Tibial nerve (tissue), 4 donors: ENCODE results near the gene MYO15B. TPM values are rescaled to one million over a fixed set of nuclear protein-coding genes. Genes with fewer than 3 reads are reported as not detected.

Experiments
- DNase-seq, 2 donors: peaks; one replicate each; pipeline ENCODE4 v3.0.0-alpha.2; 2019; ENCODE audit warnings: low spot score in 2 of 2
- H3K27ac ChIP-seq, 4 donors: fragments of 200-600 bp; sonication (generic) in 3 of 4; one replicate each; pipeline ENCODE4 v1.5.1; 2017 to 2019; ENCODE audit warnings: mild to moderate bottlenecking in 1 of 4
- H3K27me3 ChIP-seq, 2 donors: fragments of 200-600 bp; sonication (generic) in 1 of 2; one replicate each; pipeline versions ENCODE4 v1.5.1 to v1.6.0; 2017 to 2019
- H3K36me3 ChIP-seq, 3 donors: fragments of 200-600 bp; sonication (generic); one replicate each; pipeline ENCODE4 v1.5.1; 2018 to 2019
- H3K4me1 ChIP-seq, 4 donors: fragments of 200-600 bp; sonication (generic) in 3 of 4; one replicate each; pipeline ENCODE4 v1.5.1; 2017 to 2019
- H3K4me3 ChIP-seq, 4 donors: fragments of 200-600 bp; sonication (generic) in 3 of 4; one replicate each; pipeline ENCODE4 v1.5.1; 2017 to 2019; ENCODE audit warnings: mild to moderate bottlenecking in 1 of 4, moderate library complexity in 1 of 4
- H3K9me3 ChIP-seq, 4 donors: fragments of 200-600 bp; sonication (generic) in 3 of 4; one replicate each; pipeline ENCODE4 v1.5.1; 2017 to 2019
- CTCF ChIP-seq, 5 experiments: fragments of 200-600 bp in 3 of 5; fragments of 450-650 bp in 2 of 5; sonication (generic) in 3 of 5; IDR thresholded peaks; one replicate each; pipeline ENCODE4 v1.5.1; 2016 to 2019; ENCODE audit warnings: antibody characterized with exemption in 5 of 5, mild to moderate bottlenecking in 3 of 5, moderate library complexity in 2 of 5
- EP300 ChIP-seq, 2 donors: sonication (generic); formaldehyde crosslinking; IDR thresholded peaks; one replicate each; pipeline ENCODE4 v1.6.1; 2017; ENCODE audit warnings: antibody characterized with exemption in 2 of 2, mild to moderate bottlenecking in 1 of 2
- POLR2A ChIP-seq, 2 donors: fragments of 450-650 bp; IDR thresholded peaks; one replicate each; pipeline ENCODE4 v1.6.1; 2017; ENCODE audit warnings: antibody characterized with exemption in 2 of 2, mild to moderate bottlenecking in 2 of 2, moderate library complexity in 2 of 2
- WGBS, 2 donors: methylation state at CpG; one replicate each; pipeline ENCODE4 v1.1.5; 2018; 5-methylcytosine and 5-hydroxymethylcytosine counted together
- total RNA-seq, 4 donors: library from RNA; depleted of rRNA; stranded (reverse); fragments of >200 nt; gene quantifications; one replicate each; pipeline ENCODE4 v1.1.0, GENCODE V29; 2016

MYO15B gene
- total RNA-seq, 4 donors from 2014 or later: 150 to 327 (median 278) TPM

- Histone ChIP-seq H3K36me3 (peaks cover 0 to 75% (median 4%) of the 10 kb centered on the region in 3 donors), H3K9me3 (no peaks in the 10 kb centered on the region), H3K27ac (no peak overlapping the region), H3K4me3 (no peak overlapping the region), H3K27me3 (no peaks in the 10 kb centered on the region), H3K4me1 (peaks cover 0 to 9% (median 8%) of the 10 kb centered on the region in 4 donors)
- no peak for DNase-seq
- TF ChIP-seq POLR2A (IDR thresholded peaks at IDR 0.05) (no peak), CTCF (IDR thresholded peaks at IDR 0.05) (no peak), EP300 (IDR thresholded peaks at IDR 0.05) (no peak)
- 53 to 65% methylated on average over 4 of the region's 4 CpGs for WGBS, 2 donors
Observed at GRCh38 chr17:75661531-75661930, 73.9 kb downstream of the MYO15B start.

GRCh38 chr17:75662511-75662910, 74.9 kb downstream of the MYO15B start:
- no peaks in the 10 kb centered on the region for H3K27me3 ChIP-seq
- 91 to 94% methylated on average over 9 of the region's 9 CpGs for WGBS, 2 donors
- TF ChIP-seq CTCF (IDR thresholded peaks at IDR 0.05) (no peak), POLR2A (IDR thresholded peaks at IDR 0.05) (no peak), EP300 (IDR thresholded peaks at IDR 0.05) (no peak)
- no peak for DNase-seq
- H3K9me3 ChIP-seq: no peaks in the 10 kb centered on the region
- H3K27ac ChIP-seq: no peak overlapping the region
- H3K4me1 ChIP-seq: peaks cover 0 to 12% (median 8%) of the 10 kb centered on the region in 4 donors
- no peak overlapping the region for H3K4me3 ChIP-seq
- peaks cover 0 to 65% (median 4%) of the 10 kb centered on the region in 3 donors for H3K36me3 ChIP-seq

DNA sequence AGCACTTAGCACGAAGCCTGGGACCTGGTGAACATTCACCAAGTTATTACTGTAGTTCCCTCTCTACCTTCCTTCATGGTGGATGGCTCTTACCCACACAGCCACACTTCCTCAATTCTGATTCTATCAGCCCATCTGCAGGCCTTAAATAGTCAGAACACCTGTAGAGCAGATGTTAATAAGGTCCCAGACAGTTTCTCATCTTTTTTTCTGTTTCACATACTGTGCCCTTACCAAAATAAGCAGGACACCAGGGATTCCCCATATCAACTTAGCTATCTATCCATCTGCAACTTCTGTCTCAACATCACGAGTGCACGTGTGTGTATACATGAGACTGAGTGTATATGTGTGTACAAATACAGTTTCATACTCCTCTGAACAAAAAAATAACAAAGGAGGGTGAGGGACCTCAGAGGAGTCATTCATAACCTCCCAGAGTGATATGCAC, 76.5 kb downstream of the MYO15B start:
- DNase-seq: no peak
- Histone ChIP-seq H3K27ac (no peak overlapping the region), H3K27me3 (no peaks in the 10 kb centered on the region), H3K36me3 (peaks cover 4 to 56% (median 5%) of the 10 kb centered on the region in 3 donors), H3K9me3 (no peaks in the 10 kb centered on the region), H3K4me3 (no peak overlapping the region), H3K4me1 (peaks cover 0 to 26% (median 17%) of the 10 kb centered on the region in 4 donors)
- TF ChIP-seq EP300 (IDR thresholded peaks at IDR 0.05) (no peak), POLR2A (IDR thresholded peaks at IDR 0.05) (no peak), CTCF (IDR thresholded peaks at IDR 0.05) (no peak)
- 83 to 91% methylated on average over 3 of the region's 3 CpGs for WGBS, 2 donors

DNA sequence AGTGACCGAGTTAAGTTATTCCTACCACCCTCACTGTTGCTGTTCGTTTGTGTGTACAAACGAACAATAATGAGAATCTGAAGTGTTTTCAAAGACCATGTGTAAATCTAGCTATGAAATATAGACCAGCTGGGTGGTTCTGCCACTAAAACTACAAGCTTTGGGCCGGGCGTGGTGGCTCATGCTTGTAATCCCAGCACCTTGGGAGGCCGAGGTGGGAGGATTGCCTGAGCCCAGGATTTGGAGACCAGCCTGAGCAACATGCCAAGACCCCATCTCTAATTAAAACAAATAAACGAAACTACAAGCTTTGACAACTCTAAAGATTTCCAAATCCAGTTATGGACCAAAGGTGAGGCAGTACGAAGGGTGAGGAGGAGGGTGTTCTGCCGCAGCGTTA, 78.4 kb downstream of the MYO15B start:
- WGBS, 2 donors: 86 to 88% methylated on average over 10 of the region's 10 CpGs
- Histone ChIP-seq H3K9me3 (no peaks in the 10 kb centered on the region), H3K4me3 (peak overlapping the region in 2 of 4 donors; percentile 73 to 80), H3K4me1 (peaks cover 0 to 44% (median 17%) of the 10 kb centered on the region in 4 donors), H3K36me3 (peaks cover 0 to 56% (median 6%) of the 10 kb centered on the region in 3 donors), H3K27ac (peak overlapping the region in 1 of 4 donors; percentile 93), H3K27me3 (no peaks in the 10 kb centered on the region)
- DNase-seq: no peak
- TF ChIP-seq EP300 (IDR thresholded peaks at IDR 0.05) (no peak), CTCF (IDR thresholded peaks at IDR 0.05) (no peak), POLR2A (IDR thresholded peaks at IDR 0.05) (no peak)

GRCh38 chr17:75666959-75667790, 79.6 kb downstream of the MYO15B start, which contains the start of the genes RECQL5 and SAP30BP:
Gene RECQL5 (minus strand): TSS chr17:75667154. CDS start chr17:75666557, 597 bp downstream.
Gene SAP30BP (plus strand): TSS chr17:75667338. CDS start chr17:75667373, 35 bp downstream.
- H3K9me3 ChIP-seq: no peaks in the 10 kb centered on the region
- H3K4me3 ChIP-seq: peak within 1 kb of the TSS; percentile 67 to 93 (median 76)
- no peaks in the 10 kb centered on the region for H3K27me3 ChIP-seq
- H3K36me3 ChIP-seq: peaks cover 0 to 56% (median 6%) of the 10 kb centered on the region in 3 donors
- peaks cover 0 to 47% (median 17%) of the 10 kb centered on the region in 4 donors for H3K4me1 ChIP-seq
- H3K27ac ChIP-seq: peak within 1 kb of the TSS; percentile 67 to 93 (median 90)
- peak; percentile 88 to 96 for TF ChIP-seq EP300 (IDR thresholded peaks at IDR 0.05)
- peak in 2 of 5 experiments; percentile 18 to 51 for TF ChIP-seq CTCF (IDR thresholded peaks at IDR 0.05)
- TF ChIP-seq POLR2A (IDR thresholded peaks at IDR 0.05): peak; percentile 12 to 76
- WGBS, 2 donors: 0% methylated on average over 54 to 55 of the region's 55 CpGs
- peak; percentile 97 to 99 for DNase-seq
